ENCODE results near the gene SLC35E1. TPM values are rescaled to one million over a fixed set of nuclear protein-coding genes. Genes with fewer than 3 reads are reported as not detected.

Gene SLC35E1
- total RNA-seq, 1 experiment from 2014 or later, result 35.8 TPM

- Mint-ChIP-seq H3K4me1 (peaks cover 18 to 19% of the 10 kb centered on the region in 2 experiments), H3K36me3 (ENCODE audit: insufficient read depth in 1 of 3, low read depth in 3 of 3) (peaks cover 12 to 32% (median 28%) of the 10 kb centered on the region in 3 experiments; a peak in 6 of 7 replicates), H3K4me3 (peak overlapping the region; percentile 96 to 99), H3K27me3 (ENCODE audit: low read depth) (no peaks in the 10 kb centered on the region), H3K9me3 (no peaks in the 10 kb centered on the region; a peak in 1 of 5 replicates), H3K27ac (peak overlapping the region in 2 of 3 experiments; percentile 98; a peak in 5 of 7 replicates)
- no peak overlapping the region for H2BK20ac ChIP-seq (ENCODE audit: low read depth, low read length, poor library complexity, severe bottlenecking)
- H2BK5ac ChIP-seq (ENCODE audit: insufficient read length, low read length), result no peak overlapping the region
- no peak overlapping the region for H3K14ac ChIP-seq (ENCODE audit: insufficient read depth, low read length)
- no peaks in the 10 kb centered on the region for H3K27me3 ChIP-seq (ENCODE audit: insufficient read depth, low read length)
- H3K18ac ChIP-seq (ENCODE audit: insufficient read length, low read depth, low read length), result no peak overlapping the region
- no peak overlapping the region for H2AK5ac ChIP-seq (ENCODE audit: insufficient read length, low read length)
- no peaks in the 10 kb centered on the region for H3K4me1 ChIP-seq (ENCODE audit: insufficient read depth, low read length)
- peaks cover 14% of the 10 kb centered on the region for H3K79me1 ChIP-seq (ENCODE audit: insufficient read depth, low read depth, low read length, poor library complexity, severe bottlenecking)
- H4K91ac ChIP-seq (ENCODE audit: insufficient read length, low read depth, low read length), result no peak overlapping the region
- no peak overlapping the region for H3T11ph ChIP-seq (ENCODE audit: low read length)
- H3K56ac ChIP-seq (ENCODE audit: insufficient read length, low read depth, low read length), result no peak overlapping the region
- H4K8ac ChIP-seq (replicated peaks; ENCODE audit: insufficient read length, low read depth, low read length), result no peak overlapping the region
- DNase-seq, result no peak
- H3K27ac ChIP-seq (ENCODE audit: insufficient read length, low read depth, low read length), result no peak overlapping the region
- no peaks in the 10 kb centered on the region for H4K20me1 ChIP-seq (ENCODE audit: control insufficient read depth, insufficient read depth, insufficient read length)
- no peak overlapping the region for H3K4ac ChIP-seq (ENCODE audit: low read depth, low read length)
- peaks cover 2% of the 10 kb centered on the region; the same call in 1 of the 2 replicates for H3K79me2 ChIP-seq (ENCODE audit: insufficient read depth, low read length)
- H2BK120ac ChIP-seq (ENCODE audit: low read depth, low read length, poor library complexity, severe bottlenecking), result no peak overlapping the region
- peaks cover 12% of the 10 kb centered on the region for H3K23me2 ChIP-seq (ENCODE audit: insufficient read length, low read depth, low read length, poor library complexity, severe bottlenecking)
- peak overlapping the region; percentile 94 for H3K4me2 ChIP-seq (ENCODE audit: insufficient read depth, insufficient read length, low read length)
- no peak overlapping the region for H2BK15ac ChIP-seq (ENCODE audit: low read depth, low read length)
- TF ChIP-seq CTCF (conservative IDR thresholded peaks at IDR 0.05), result no peak
- peak overlapping the region; percentile 75 for H3K9ac ChIP-seq (ENCODE audit: extremely low read depth, insufficient read length, low read length)
- H2AFZ ChIP-seq (ENCODE audit: low read length), result no peak overlapping the region
- no peak overlapping the region for H3K23ac ChIP-seq (ENCODE audit: insufficient read length, low read depth, low read length)
- no peaks in the 10 kb centered on the region for H3K9me3 ChIP-seq (ENCODE audit: control insufficient read depth, low read depth, low read length)
- no peak overlapping the region for H4K5ac ChIP-seq (ENCODE audit: insufficient read length, low read depth, low read length)
- no peak overlapping the region for H2BK12ac ChIP-seq (ENCODE audit: insufficient read length, low read depth, low read length)
- no CpG with 5 or more reads among the region's 13 CpGs for WGBS (ENCODE audit: extremely low coverage, insufficient read length, low lambda C conversion rate)
Observed at GRCh38 chr19:16573296-16573695, 1.1 kb upstream of the SLC35E1 start.
